Measurements from ENCODE around the gene RPTOR. TPM values are rescaled to one million over a fixed set of nuclear protein-coding genes. Genes with fewer than 3 reads are reported as not detected.
"Not testable (repeated sequence)": the region's sequence is repeated elsewhere in the genome, so short reads cannot be mapped to it uniquely, and the experiment has no call there.

RPTOR gene
- polyA plus RNA-seq, 1 donor (not counting 4 experiments of a cell fraction or from before 2014, with no cell fraction given): 4.0 TPM

- no peaks in the 10 kb centered on the region for H3K9me3 ChIP-seq (ENCODE audit: control insufficient read depth, low read depth, low read length)
- no peak overlapping the region for H3K27ac ChIP-seq (ENCODE audit: control insufficient read depth, insufficient read depth, low read length)
- no peaks in the 10 kb centered on the region for H3K36me3 ChIP-seq (ENCODE audit: control insufficient read depth in 2 of 2, extremely low read depth in 1 of 2, insufficient read depth in 2 of 2, low read length in 2 of 2)
- no peak overlapping the region for H3K9ac ChIP-seq (ENCODE audit: control insufficient read depth, extremely low read depth, insufficient read depth, low read length)
- no peaks in the 10 kb centered on the region for H3K4me1 ChIP-seq (ENCODE audit: control insufficient read depth, extremely low read depth, insufficient read depth, low read length)
- no peaks in the 10 kb centered on the region for H3K9me1 ChIP-seq (ENCODE audit: control insufficient read depth, extremely low read depth, insufficient read depth, low read length)
- H4K20me1 ChIP-seq (ENCODE audit: control insufficient read depth, extremely low read depth, insufficient read depth, low read length): no peaks in the 10 kb centered on the region
- H3K4me2 ChIP-seq (ENCODE audit: control insufficient read depth, extremely low read depth, insufficient read depth, low read depth, low read length): no peak overlapping the region
- H3K4me3 ChIP-seq (ENCODE audit: control insufficient read depth in 2 of 3, extremely low read depth in 1 of 3, insufficient read depth in 2 of 3, low read depth in 1 of 3, low read length in 3 of 3): no peak overlapping the region
- dilution Hi-C loops (cut with MboI; ENCODE audit: extremely low pct_ligation_motif_present, low sequenced_read_pairs): no loop called here
- H2AFZ ChIP-seq (ENCODE audit: control insufficient read depth, low read length): no peak overlapping the region
- FAIRE-seq: no peak
- TF ChIP-seq CTCF (optimal IDR thresholded peaks at IDR 0.05 in 1 of 3, IDR thresholded peaks at IDR 0.05 in 1 of 3, conservative IDR thresholded peaks at IDR 0.05 in 1 of 3; ENCODE audit: extremely low read depth in 1 of 3, insufficient read depth in 2 of 3, low read length in 3 of 3) (no peak), EZH2 (IDR thresholded peaks at IDR 0.05; ENCODE audit: low read length) (no peak)
- no peaks in the 10 kb centered on the region for H3K27me3 ChIP-seq (ENCODE audit: control insufficient read depth, extremely low read depth, insufficient read depth, low read length)
- H3K79me2 ChIP-seq (ENCODE audit: control insufficient read depth, insufficient read depth, low read length): peaks cover 67% of the 10 kb centered on the region
- DNase-seq (ENCODE audit: low read depth, low spot score): no peak
These were observed 152.3 kb downstream of the RPTOR start for GRCh38 chr17:80696964-80697363.

- Histone ChIP-seq H2AFZ (ENCODE audit: control insufficient read depth, low read length) (no peak overlapping the region), H3K4me2 (ENCODE audit: control insufficient read depth, extremely low read depth, insufficient read depth, low read depth, low read length) (no peak overlapping the region), H4K20me1 (ENCODE audit: control insufficient read depth, extremely low read depth, insufficient read depth, low read length) (no peaks in the 10 kb centered on the region), H3K4me3 (ENCODE audit: control insufficient read depth in 2 of 3, extremely low read depth in 1 of 3, insufficient read depth in 2 of 3, low read depth in 1 of 3, low read length in 3 of 3) (no peak overlapping the region), H3K9me3 (ENCODE audit: control insufficient read depth, low read depth, low read length) (no peaks in the 10 kb centered on the region), H3K27ac (ENCODE audit: control insufficient read depth, insufficient read depth, low read length) (no peak overlapping the region), H3K9me1 (ENCODE audit: control insufficient read depth, extremely low read depth, insufficient read depth, low read length) (no peaks in the 10 kb centered on the region), H3K27me3 (ENCODE audit: control insufficient read depth, extremely low read depth, insufficient read depth, low read length) (no peaks in the 10 kb centered on the region), H3K9ac (ENCODE audit: control insufficient read depth, extremely low read depth, insufficient read depth, low read length) (no peak overlapping the region), H3K36me3 (ENCODE audit: control insufficient read depth in 2 of 2, extremely low read depth in 1 of 2, insufficient read depth in 2 of 2, low read length in 2 of 2) (no peaks in the 10 kb centered on the region), H3K4me1 (ENCODE audit: control insufficient read depth, extremely low read depth, insufficient read depth, low read length) (no peaks in the 10 kb centered on the region), H3K79me2 (ENCODE audit: control insufficient read depth, insufficient read depth, low read length) (peaks cover 66% of the 10 kb centered on the region)
- dilution Hi-C loops (cut with MboI; ENCODE audit: extremely low pct_ligation_motif_present, low sequenced_read_pairs): no loop called here
- DNase-seq (ENCODE audit: low read depth, low spot score) (no peak), FAIRE-seq (no peak)
- no peak for TF ChIP-seq CTCF (optimal IDR thresholded peaks at IDR 0.05 in 1 of 3, IDR thresholded peaks at IDR 0.05 in 1 of 3, conservative IDR thresholded peaks at IDR 0.05 in 1 of 3; ENCODE audit: extremely low read depth in 1 of 3, insufficient read depth in 2 of 3, low read length in 3 of 3)
- no peak for TF ChIP-seq EZH2 (IDR thresholded peaks at IDR 0.05; ENCODE audit: low read length)
These were observed 153.7 kb downstream of the RPTOR start for GRCh38 chr17:80698297-80698696.

- H3K27me3 ChIP-seq (ENCODE audit: control insufficient read depth, extremely low read depth, insufficient read depth, low read length); H3K36me3 ChIP-seq (ENCODE audit: control insufficient read depth in 2 of 2, extremely low read depth in 1 of 2, insufficient read depth in 2 of 2, low read length in 2 of 2); H3K9me3 ChIP-seq (ENCODE audit: control insufficient read depth, low read depth, low read length); H3K4me1 ChIP-seq (ENCODE audit: control insufficient read depth, extremely low read depth, insufficient read depth, low read length); DNase-seq (ENCODE audit: low read depth, low spot score); H3K4me3 ChIP-seq (ENCODE audit: control insufficient read depth in 2 of 3, extremely low read depth in 1 of 3, insufficient read depth in 2 of 3, low read depth in 1 of 3, low read length in 3 of 3); H3K4me2 ChIP-seq (ENCODE audit: control insufficient read depth, extremely low read depth, insufficient read depth, low read depth, low read length); dilution Hi-C loops (cut with MboI; ENCODE audit: extremely low pct_ligation_motif_present, low sequenced_read_pairs); H4K20me1 ChIP-seq (ENCODE audit: control insufficient read depth, extremely low read depth, insufficient read depth, low read length); H2AFZ ChIP-seq (ENCODE audit: control insufficient read depth, low read length); H3K27ac ChIP-seq (ENCODE audit: control insufficient read depth, insufficient read depth, low read length); H3K9ac ChIP-seq (ENCODE audit: control insufficient read depth, extremely low read depth, insufficient read depth, low read length); FAIRE-seq; H3K9me1 ChIP-seq (ENCODE audit: control insufficient read depth, extremely low read depth, insufficient read depth, low read length): not testable (repeated sequence)
- H3K79me2 ChIP-seq (ENCODE audit: control insufficient read depth, insufficient read depth, low read length): peaks cover 61% of the 10 kb centered on the region
These were observed 154.6 kb downstream of the RPTOR start for GRCh38 chr17:80699205-80699604.

All from keratinocyte (primary cell).